GM21390 (cell line): ENCODE data around the gene SOCS7.

Experiments used
- ATAC-seq: cut with Tn5 transposase; IDR thresholded peaks from one replicate; pipeline ENCODE4 v1.9.1; 2021; ENCODE audit not compliant: unreplicated experiment

Gene SOCS7

GRCh38 chr17:38418062-38418692, 66.5 kb downstream of the SOCS7 start:
- ATAC-seq, result no peak

- ATAC-seq, result no peak
These were observed 67.3 kb downstream of the SOCS7 start for GRCh38 chr17:38418693-38419507.

- no peak for ATAC-seq
These were observed 67.9 kb downstream of the SOCS7 start for GRCh38 chr17:38419508-38419981.

GRCh38 chr17:38420518-38420917, 68.9 kb downstream of the SOCS7 start:
- ATAC-seq, result no peak

- no peak for ATAC-seq
These were observed 69.7 kb downstream of the SOCS7 start for GRCh38 chr17:38421171-38421841.

- ATAC-seq, result no peak
These were observed 70.5 kb downstream of the SOCS7 start for GRCh38 chr17:38421871-38422827.

- ATAC-seq, result no peak
These were observed 72.8 kb downstream of the SOCS7 start for GRCh38 chr17:38424297-38424972.

GRCh38 chr17:38425031-38425430, 73.4 kb downstream of the SOCS7 start:
- no peak for ATAC-seq

GRCh38 chr17:38425744-38426143, 74.1 kb downstream of the SOCS7 start:
- no peak for ATAC-seq

GRCh38 chr17:38426441-38426840, 74.8 kb downstream of the SOCS7 start:
- no peak for ATAC-seq

GRCh38 chr17:38427160-38427949, 75.7 kb downstream of the SOCS7 start:
- ATAC-seq, result no peak

GRCh38 chr17:38428112-38428642, 76.5 kb downstream of the SOCS7 start, which contains the start of gene ARHGAP23:
TSS of gene ARHGAP23 (plus strand) at chr17:38428464. CDS start at chr17:38428486, 22 bp downstream.
- ATAC-seq, result no peak

- no peak for ATAC-seq
These were observed 77.2 kb downstream of the SOCS7 start for GRCh38 chr17:38428643-38429371.

- no peak for ATAC-seq
These were observed 77.9 kb downstream of the SOCS7 start for GRCh38 chr17:38429476-38430100.

GRCh38 chr17:38430316-38430715, 78.7 kb downstream of the SOCS7 start:
- ATAC-seq, result no peak

GRCh38 chr17:38430822-38431221, 79.2 kb downstream of the SOCS7 start:
- no peak for ATAC-seq

- no peak for ATAC-seq
These were observed 79.9 kb downstream of the SOCS7 start for GRCh38 chr17:38431346-38432145.
